OCI-LY7 (cell line): ENCODE data around the gene RNF144A. TPM values are rescaled to one million over a fixed set of nuclear protein-coding genes. Genes with fewer than 3 reads are reported as not detected.

Source experiments
- BruUV-seq: library from RNA; stranded (reverse); fragments of 400-500 nt; replicated peaks from 2 replicates; lab custom pipeline; 2021; lab: Mats Ljungman, UMichigan
- CTCF ChIA-PET: fragments of 300-600 bp; sonication (Branson Sonifier 250); formaldehyde crosslinking; loops from one replicate; lab custom pipeline; 2022; ENCODE audit warnings: antibody characterized with exemption; ENCODE audit not compliant: unreplicated experiment; lab: Charles Lee
- POLR2A ChIA-PET: fragments of 300-600 bp; sonication (Branson Sonifier 250); formaldehyde crosslinking; loops from one replicate; lab custom pipeline; 2022; ENCODE audit warnings: antibody characterized with exemption; lab: Charles Lee
- DNase-seq: peaks from one replicate; pipeline ENCODE4 v3.0.0-alpha.2; 2015; ENCODE audit warnings: low spot score
- H2AFZ ChIP-seq: fragments of 200-600 bp; sonication (generic), shearing (Covaris generic); 2 replicates; pipeline ENCODE4 v1.6.1; 2014; ENCODE audit warnings: mild to moderate bottlenecking, antibody characterized with exemption, low read length, moderate library complexity
- H3K27ac ChIP-seq: fragments of 200-600 bp; sonication (generic); 2 replicates; pipeline ENCODE4 v1.5.1; 2014; ENCODE audit warnings: mixed run types, low read depth, mild to moderate bottlenecking, moderate library complexity, low read length, inconsistent platforms; ENCODE audit not compliant: poor library complexity, severe bottlenecking
- H3K36me3 ChIP-seq: fragments of 200-600 bp; sonication (generic); 2 replicates; pipeline ENCODE4 v1.6.1; 2014; ENCODE audit warnings: mild to moderate bottlenecking, antibody characterized with exemption, low read length, moderate library complexity, mixed read lengths; ENCODE audit not compliant: insufficient read depth
- H3K4me1 ChIP-seq: fragments of 200-600 bp; sonication (generic); 2 replicates; pipeline ENCODE4 v1.5.1; 2014; ENCODE audit warnings: mild to moderate bottlenecking, low read length; ENCODE audit not compliant: insufficient read depth, poor library complexity, severe bottlenecking
- H3K4me2 ChIP-seq: fragments of 200-600 bp; sonication (generic); 2 replicates; pipeline ENCODE4 v1.6.1; 2014; ENCODE audit warnings: mild to moderate bottlenecking, low read length
- H3K4me3 ChIP-seq: fragments of 200-600 bp; sonication (generic); 2 replicates; pipeline ENCODE4 v1.5.1; 2014; ENCODE audit warnings: mild to moderate bottlenecking, low read depth, low read length; ENCODE audit not compliant: poor library complexity, severe bottlenecking
- H3K79me2 ChIP-seq: fragments of 200-600 bp; sonication (generic); 2 replicates; pipeline ENCODE4 v1.6.1; 2016; ENCODE audit warnings: low read depth, mild to moderate bottlenecking, low read length, moderate library complexity, mixed read lengths; ENCODE audit not compliant: insufficient read depth
- H3K9me2 ChIP-seq: fragments of 200-600 bp; sonication (generic); 2 replicates; pipeline ENCODE4 v1.6.1; 2016; ENCODE audit warnings: mild to moderate bottlenecking, low read length, mixed read lengths; ENCODE audit not compliant: insufficient read depth
- H3K9me3 ChIP-seq: fragments of 200-600 bp; sonication (generic); 2 replicates; pipeline ENCODE4 v1.6.1; 2014; ENCODE audit warnings: mild to moderate bottlenecking, mixed run types, low read length, mixed read lengths
- H4K20me1 ChIP-seq: fragments of 200-600 bp; sonication (generic); 2 replicates; pipeline ENCODE4 v1.6.1; 2014; ENCODE audit warnings: mild to moderate bottlenecking, antibody characterized with exemption, low read length, moderate library complexity, mixed read lengths; ENCODE audit not compliant: insufficient read depth
- EZH2phosphoT487 ChIP-seq: fragments of 200-600 bp; sonication (generic); IDR thresholded peaks from 2 replicates; pipeline ENCODE4 v1.6.1; 2018; ENCODE audit warnings: low read depth, borderline replicate concordance, mild to moderate bottlenecking, mixed run types, antibody characterized with exemption, low read length, moderate library complexity, mixed read lengths
- intact Hi-C: fragments of 100-400 bp; cut with micrococcal nuclease; formaldehyde crosslinking; loops from one replicate; pipeline ENCODE4 v1.10.0; 2022; ENCODE audit not compliant: unreplicated experiment
- total RNA-seq, 2 experiments: library from RNA; depleted of rRNA in 1 of 2; stranded (reverse); fragments of >200 nt in 1 of 2; shearing (Covaris generic) in 1 of 2; gene quantifications; 2 replicates each; pipeline ENCODE4 v1.2.3, GENCODE V29; 2014 to 2022
- TF ChIP-seq, protein P1 (sequence below): fragments of 200-600 bp; sonication (generic); conservative IDR thresholded peaks from 2 replicates; pipeline ENCODE4 v1.5.1; 2014; ENCODE audit warnings: mild to moderate bottlenecking, antibody characterized with exemption, low read length, moderate library complexity, mixed read lengths

RNF144A gene
- total RNA-seq, 2 experiments from 2014 or later: 1.1 to 1.9 TPM

DNA sequence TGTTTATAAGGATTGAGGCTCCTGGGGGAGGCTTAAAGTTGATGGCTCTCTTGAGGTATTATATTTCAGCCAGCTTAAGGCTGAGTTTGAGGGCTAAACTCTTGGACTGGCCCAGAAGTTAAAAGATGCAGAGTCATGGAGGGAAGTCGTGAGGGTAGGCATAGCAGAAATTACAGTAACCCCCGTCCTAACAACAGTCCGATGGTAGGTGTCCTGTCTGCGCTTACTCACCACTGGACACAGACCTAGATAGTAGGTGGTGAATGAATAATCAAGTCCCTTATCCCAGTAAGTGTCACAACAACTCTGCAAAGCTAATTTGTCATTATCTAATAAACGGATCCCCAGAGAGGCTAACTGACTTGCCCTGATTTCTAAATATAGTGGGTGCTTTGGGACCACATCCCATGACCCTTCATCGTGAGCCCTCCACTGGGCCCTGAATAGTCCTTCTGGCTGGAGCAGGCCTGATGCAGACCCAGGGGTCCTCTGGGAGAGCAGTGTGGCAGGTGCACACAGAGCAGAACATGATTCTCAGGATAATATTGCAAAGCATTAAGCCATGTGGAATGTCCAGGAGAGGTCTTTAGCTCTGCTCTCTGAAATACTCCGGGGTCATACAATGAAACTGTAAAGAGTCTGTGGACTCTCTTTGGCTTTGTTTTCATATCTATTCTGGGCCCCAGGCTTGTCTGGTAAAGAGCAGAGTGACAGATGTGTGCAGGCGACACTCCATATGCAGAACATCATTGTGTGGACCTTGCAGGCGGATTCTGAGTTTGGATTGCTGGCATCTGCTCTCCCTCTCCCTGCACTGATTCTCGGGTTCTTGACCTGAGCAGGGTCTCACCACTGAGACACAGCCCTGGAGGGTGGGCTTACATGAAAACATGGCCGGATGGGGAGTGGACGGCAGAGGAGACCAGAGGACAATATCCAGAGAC, 98.1 kb downstream of the RNF144A start:
- Histone ChIP-seq H3K79me2 (no peaks in the 10 kb centered on the region), H3K9me3 (no peaks in the 10 kb centered on the region), H2AFZ (no peak overlapping the region), H3K4me2 (no peak overlapping the region), H3K27ac (no peak overlapping the region), H3K4me1 (no peaks in the 10 kb centered on the region), H3K9me2 (no peaks in the 10 kb centered on the region), H3K36me3 (no peaks in the 10 kb centered on the region), H4K20me1 (no peaks in the 10 kb centered on the region), H3K4me3 (no peak overlapping the region)
- intact Hi-C loops: no loop called here
- no peak for TF ChIP-seq EZH2phosphoT487
- TF ChIP-seq, protein P1, sequence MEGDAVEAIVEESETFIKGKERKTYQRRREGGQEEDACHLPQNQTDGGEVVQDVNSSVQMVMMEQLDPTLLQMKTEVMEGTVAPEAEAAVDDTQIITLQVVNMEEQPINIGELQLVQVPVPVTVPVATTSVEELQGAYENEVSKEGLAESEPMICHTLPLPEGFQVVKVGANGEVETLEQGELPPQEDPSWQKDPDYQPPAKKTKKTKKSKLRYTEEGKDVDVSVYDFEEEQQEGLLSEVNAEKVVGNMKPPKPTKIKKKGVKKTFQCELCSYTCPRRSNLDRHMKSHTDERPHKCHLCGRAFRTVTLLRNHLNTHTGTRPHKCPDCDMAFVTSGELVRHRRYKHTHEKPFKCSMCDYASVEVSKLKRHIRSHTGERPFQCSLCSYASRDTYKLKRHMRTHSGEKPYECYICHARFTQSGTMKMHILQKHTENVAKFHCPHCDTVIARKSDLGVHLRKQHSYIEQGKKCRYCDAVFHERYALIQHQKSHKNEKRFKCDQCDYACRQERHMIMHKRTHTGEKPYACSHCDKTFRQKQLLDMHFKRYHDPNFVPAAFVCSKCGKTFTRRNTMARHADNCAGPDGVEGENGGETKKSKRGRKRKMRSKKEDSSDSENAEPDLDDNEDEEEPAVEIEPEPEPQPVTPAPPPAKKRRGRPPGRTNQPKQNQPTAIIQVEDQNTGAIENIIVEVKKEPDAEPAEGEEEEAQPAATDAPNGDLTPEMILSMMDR: no peak
- BruUV-seq: no TSS peak
- ChIA-PET POLR2A (interaction anchor here (0.6 to 0.9 kb wide), 2 partner anchors 16 to 203 kb away, joined by 3 to 11 read pairs; no protein-coding TSS in a partner anchor), CTCF (interaction anchor here (1.7 kb wide), 1 partner anchor 19 kb away, joined by 5 read pairs; no protein-coding TSS in a partner anchor)
- no peak for DNase-seq

DNA sequence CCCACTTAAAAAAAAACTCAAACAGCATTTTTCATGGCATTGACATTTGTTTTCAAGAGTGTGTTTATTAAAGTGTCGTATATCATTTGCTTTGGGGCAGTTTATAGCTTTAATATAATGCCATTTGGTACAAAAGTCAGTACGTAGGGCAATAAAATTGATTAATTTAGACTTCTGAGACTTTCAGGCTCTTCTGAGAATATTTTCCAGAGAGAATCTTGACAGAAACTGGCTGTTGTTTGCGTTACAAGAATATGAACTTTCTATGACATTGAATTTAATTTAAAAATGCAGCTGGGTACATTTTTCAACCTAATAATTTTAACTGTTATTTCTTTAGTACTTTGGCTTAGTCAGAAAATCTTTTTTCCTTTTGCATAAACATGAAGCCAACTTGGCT, 98.9 kb downstream of the RNF144A start:
- no peak overlapping the region for H3K4me3 ChIP-seq
- ChIA-PET POLR2A (interaction anchor here (0.7 to 1.0 kb wide), 2 partner anchors 15 to 68 kb away, joined by 5 to 6 read pairs; no protein-coding TSS in a partner anchor), CTCF (no interaction called here)
- H3K27ac ChIP-seq: no peak overlapping the region
- H3K9me2 ChIP-seq: no peaks in the 10 kb centered on the region
- H3K79me2 ChIP-seq: no peaks in the 10 kb centered on the region
- no peaks in the 10 kb centered on the region for H4K20me1 ChIP-seq
- no peaks in the 10 kb centered on the region for H3K9me3 ChIP-seq
- H3K4me2 ChIP-seq: no peak overlapping the region
- no peaks in the 10 kb centered on the region for H3K36me3 ChIP-seq
- TF ChIP-seq, protein P1: no peak
- no peak for TF ChIP-seq EZH2phosphoT487
- H3K4me1 ChIP-seq: no peaks in the 10 kb centered on the region
- DNase-seq: no peak
- no peak overlapping the region for H2AFZ ChIP-seq
- no TSS peak for BruUV-seq
- intact Hi-C loops: no loop called here
